Upper lobe of left lung (tissue), 4 donors: Measurements from ENCODE around the gene MYEOV.

Experiments
- EP300 ChIP-seq, 4 donors: sonication (generic); formaldehyde crosslinking; IDR thresholded peaks; one replicate each; pipeline ENCODE4 v1.5.1; 2017; ENCODE audit warnings: antibody characterized with exemption in 4 of 4, control low read depth in 2 of 4
- POLR2A ChIP-seq, 4 donors: fragments of 450-650 bp; IDR thresholded peaks; one replicate each; pipeline ENCODE4 v1.5.1; 2016 to 2017; ENCODE audit warnings: antibody characterized with exemption in 4 of 4, mild to moderate bottlenecking in 2 of 4
- POLR2AphosphoS5 ChIP-seq, 2 donors: sonication (generic); formaldehyde crosslinking; IDR thresholded peaks; one replicate each; pipeline ENCODE4 v1.5.1; 2017; ENCODE audit warnings: antibody characterized with exemption in 2 of 2
- TF ChIP-seq, protein P1 (sequence below), 6 experiments: fragments of 450-650 bp in 4 of 6; fragments of 200-600 bp in 2 of 6; sonication (generic) in 2 of 6; IDR thresholded peaks; one replicate each; pipeline ENCODE4 v1.5.1; 2016 to 2019; ENCODE audit warnings: antibody characterized with exemption in 6 of 6

DNA sequence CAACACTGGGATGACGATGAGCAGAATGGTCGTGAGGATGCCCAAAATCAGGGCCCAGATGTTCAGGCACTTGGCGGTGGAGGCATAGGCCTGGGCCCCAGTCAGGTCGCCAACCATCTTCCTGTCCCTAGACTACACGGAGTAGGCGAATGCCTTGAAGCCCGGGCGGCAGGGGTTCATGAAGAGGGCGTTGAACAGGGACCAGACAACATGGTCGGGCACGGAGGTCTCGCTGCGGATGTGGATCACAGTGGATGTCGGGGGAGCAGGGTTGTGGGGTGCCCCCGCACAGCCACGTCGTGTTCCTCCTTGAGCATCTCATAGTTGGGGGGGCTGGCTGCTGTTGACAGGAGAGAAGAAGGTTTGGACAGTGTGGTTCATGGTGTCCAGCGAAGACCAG lies 9.5 kb downstream of the MYEOV start:
- TF ChIP-seq, protein P1, sequence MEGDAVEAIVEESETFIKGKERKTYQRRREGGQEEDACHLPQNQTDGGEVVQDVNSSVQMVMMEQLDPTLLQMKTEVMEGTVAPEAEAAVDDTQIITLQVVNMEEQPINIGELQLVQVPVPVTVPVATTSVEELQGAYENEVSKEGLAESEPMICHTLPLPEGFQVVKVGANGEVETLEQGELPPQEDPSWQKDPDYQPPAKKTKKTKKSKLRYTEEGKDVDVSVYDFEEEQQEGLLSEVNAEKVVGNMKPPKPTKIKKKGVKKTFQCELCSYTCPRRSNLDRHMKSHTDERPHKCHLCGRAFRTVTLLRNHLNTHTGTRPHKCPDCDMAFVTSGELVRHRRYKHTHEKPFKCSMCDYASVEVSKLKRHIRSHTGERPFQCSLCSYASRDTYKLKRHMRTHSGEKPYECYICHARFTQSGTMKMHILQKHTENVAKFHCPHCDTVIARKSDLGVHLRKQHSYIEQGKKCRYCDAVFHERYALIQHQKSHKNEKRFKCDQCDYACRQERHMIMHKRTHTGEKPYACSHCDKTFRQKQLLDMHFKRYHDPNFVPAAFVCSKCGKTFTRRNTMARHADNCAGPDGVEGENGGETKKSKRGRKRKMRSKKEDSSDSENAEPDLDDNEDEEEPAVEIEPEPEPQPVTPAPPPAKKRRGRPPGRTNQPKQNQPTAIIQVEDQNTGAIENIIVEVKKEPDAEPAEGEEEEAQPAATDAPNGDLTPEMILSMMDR (IDR thresholded peaks at IDR 0.05) = no peak
- TF ChIP-seq POLR2A (IDR thresholded peaks at IDR 0.05) = no peak
- TF ChIP-seq POLR2AphosphoS5 (IDR thresholded peaks at IDR 0.05) = no peak
- TF ChIP-seq EP300 (IDR thresholded peaks at IDR 0.05) = no peak
